ENCODE measurements around the gene EMX1.

Gene EMX1

GRCh38 chr2:72924353-72925240 lies 7.3 kb downstream of the EMX1 start:
- Mint-ChIP-seq H3K4me3 (no peak overlapping the region), H3K9me3 (no peaks in the 10 kb centered on the region), H3K36me3 (ENCODE audit: insufficient read depth) (peaks cover 6% of the 10 kb centered on the region), H3K27ac (no peak overlapping the region), H3K4me1 (ENCODE audit: low read depth in 2 of 2) (peaks cover 4 to 14% of the 10 kb centered on the region in 2 donors), H3K27me3 (peaks cover 48 to 53% of the 10 kb centered on the region in 2 donors)
- DNase-seq (no peak), ATAC-seq (replicated peaks) (peak; percentile 19)

- Mint-ChIP-seq H3K4me1 (ENCODE audit: low read depth in 2 of 2) (peaks cover 4 to 11% of the 10 kb centered on the region in 2 donors), H3K27me3 (peaks cover 39 to 47% of the 10 kb centered on the region in 2 donors), H3K9me3 (no peaks in the 10 kb centered on the region), H3K27ac (no peak overlapping the region), H3K36me3 (ENCODE audit: insufficient read depth) (peaks cover 6% of the 10 kb centered on the region), H3K4me3 (no peak overlapping the region)
- no peak for ATAC-seq (replicated peaks)
- no peak for DNase-seq
Observed at GRCh38 chr2:72925328-72925943, 8.1 kb downstream of the EMX1 start.

- Mint-ChIP-seq H3K27ac (no peak overlapping the region), H3K9me3 (no peaks in the 10 kb centered on the region), H3K4me3 (no peak overlapping the region), H3K36me3 (ENCODE audit: insufficient read depth) (peaks cover 5% of the 10 kb centered on the region), H3K27me3 (peaks cover 30 to 40% of the 10 kb centered on the region in 2 donors), H3K4me1 (ENCODE audit: low read depth in 2 of 2) (peaks cover 4 to 10% of the 10 kb centered on the region in 2 donors)
- ATAC-seq (replicated peaks) (no peak), DNase-seq (no peak)
Observed at GRCh38 chr2:72926368-72926767, 9.0 kb downstream of the EMX1 start.

DNA sequence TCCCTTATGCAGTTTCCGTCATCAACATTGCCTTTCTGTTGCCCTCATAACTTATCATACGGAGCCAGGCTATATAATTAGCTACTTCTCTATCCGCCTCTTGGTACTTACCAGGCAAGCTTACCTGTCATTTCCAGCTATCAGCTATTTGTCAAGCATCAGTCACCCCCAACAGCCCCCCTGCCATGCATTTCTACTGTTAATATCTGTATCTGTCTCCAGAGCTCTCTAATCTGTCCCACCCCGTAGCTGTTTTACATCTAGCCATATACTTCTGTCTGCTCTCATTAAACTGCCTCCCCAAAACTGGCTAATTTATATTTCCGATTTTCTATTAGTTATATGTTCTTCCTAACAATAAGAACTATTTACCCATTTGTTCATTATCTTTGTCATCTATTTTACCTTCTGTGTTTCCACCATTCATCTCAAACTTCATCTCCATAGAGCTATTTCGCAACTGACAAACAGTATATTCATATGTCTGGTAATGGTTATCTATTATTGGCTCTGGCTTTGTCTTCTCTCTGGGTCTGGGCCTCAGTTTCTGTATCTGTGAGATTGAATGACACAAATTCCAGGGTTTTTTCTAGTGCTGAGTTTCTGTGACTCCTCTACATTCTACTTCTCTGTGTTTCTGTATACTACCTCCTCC lies 9.6 kb downstream of the EMX1 start:
- no peak overlapping the region for H3K27ac Mint-ChIP-seq
- H3K4me1 Mint-ChIP-seq (ENCODE audit: low read depth in 2 of 2), result peaks cover 4 to 10% of the 10 kb centered on the region in 2 donors
- no peaks in the 10 kb centered on the region for H3K9me3 Mint-ChIP-seq
- H3K27me3 Mint-ChIP-seq, result peaks cover 24 to 34% of the 10 kb centered on the region in 2 donors
- ATAC-seq (replicated peaks) (no peak), DNase-seq (no peak)
- no peak overlapping the region for H3K4me3 Mint-ChIP-seq
- H3K36me3 Mint-ChIP-seq (ENCODE audit: insufficient read depth), result peaks cover 2% of the 10 kb centered on the region

DNA sequence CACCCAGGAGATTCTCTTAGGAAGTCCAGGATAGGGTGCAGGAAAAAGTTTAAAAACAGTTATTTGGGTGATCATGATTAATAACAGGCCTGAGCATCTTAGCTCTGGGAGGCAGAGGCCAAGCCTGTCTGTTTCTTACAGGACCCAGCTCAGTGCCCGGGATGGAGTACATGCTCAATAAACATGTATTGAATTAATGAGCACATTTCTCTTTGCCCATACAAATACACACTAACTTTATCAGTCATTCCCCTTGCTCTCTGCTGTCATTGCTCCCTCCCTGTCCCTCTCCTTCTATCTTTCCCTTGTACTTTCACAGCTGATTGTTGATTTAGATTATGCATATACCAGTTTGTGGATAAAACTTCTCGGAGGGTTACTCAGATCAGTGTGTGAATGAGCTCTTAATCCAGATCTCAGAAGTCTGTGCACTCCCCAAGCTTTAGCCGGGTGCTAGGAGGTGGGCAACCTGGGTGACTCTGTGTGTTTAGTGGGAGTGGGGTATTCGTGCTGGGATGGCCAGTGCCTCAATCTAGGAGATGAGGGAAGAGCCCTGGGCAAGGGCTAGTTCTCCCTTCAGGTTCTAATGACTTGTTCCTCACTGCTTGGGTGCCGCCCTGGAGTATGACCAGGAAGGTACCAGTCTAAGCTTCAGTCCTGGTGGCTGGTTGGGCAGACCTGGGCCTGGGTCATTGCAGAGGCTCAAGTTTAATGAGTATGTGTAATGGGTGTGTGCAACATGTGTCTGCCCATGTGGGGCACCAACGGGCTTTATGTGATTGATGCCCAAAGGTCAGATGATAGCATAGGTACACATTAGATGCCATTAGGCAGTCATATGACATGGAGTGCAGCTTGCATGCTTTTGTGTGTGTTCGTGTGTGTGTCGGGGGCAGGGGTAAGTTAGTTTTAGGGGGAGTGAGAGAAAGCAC lies 10.6 kb downstream of the EMX1 start:
- peaks cover 2% of the 10 kb centered on the region for H3K36me3 Mint-ChIP-seq (ENCODE audit: insufficient read depth)
- H3K9me3 Mint-ChIP-seq, result no peaks in the 10 kb centered on the region
- ATAC-seq (replicated peaks) (no peak), DNase-seq (no peak)
- H3K4me3 Mint-ChIP-seq, result no peak overlapping the region
- H3K27ac Mint-ChIP-seq, result no peak overlapping the region
- H3K4me1 Mint-ChIP-seq (ENCODE audit: low read depth in 2 of 2), result peaks cover 4 to 10% of the 10 kb centered on the region in 2 donors
- H3K27me3 Mint-ChIP-seq, result peaks cover 15 to 24% of the 10 kb centered on the region in 2 donors

- no peak for DNase-seq
- no peak overlapping the region for H3K4me3 Mint-ChIP-seq
- H3K27ac Mint-ChIP-seq, result no peak overlapping the region
- H3K27me3 Mint-ChIP-seq, result peaks cover 13 to 15% of the 10 kb centered on the region in 2 donors
- H3K36me3 Mint-ChIP-seq (ENCODE audit: insufficient read depth), result peaks cover 2% of the 10 kb centered on the region
- H3K9me3 Mint-ChIP-seq, result no peaks in the 10 kb centered on the region
- ATAC-seq (replicated peaks), result no peak
- peaks cover 1 to 5% of the 10 kb centered on the region in 2 donors for H3K4me1 Mint-ChIP-seq (ENCODE audit: low read depth in 2 of 2)
Observed at GRCh38 chr2:72929010-72929409, 11.7 kb downstream of the EMX1 start.

DNA sequence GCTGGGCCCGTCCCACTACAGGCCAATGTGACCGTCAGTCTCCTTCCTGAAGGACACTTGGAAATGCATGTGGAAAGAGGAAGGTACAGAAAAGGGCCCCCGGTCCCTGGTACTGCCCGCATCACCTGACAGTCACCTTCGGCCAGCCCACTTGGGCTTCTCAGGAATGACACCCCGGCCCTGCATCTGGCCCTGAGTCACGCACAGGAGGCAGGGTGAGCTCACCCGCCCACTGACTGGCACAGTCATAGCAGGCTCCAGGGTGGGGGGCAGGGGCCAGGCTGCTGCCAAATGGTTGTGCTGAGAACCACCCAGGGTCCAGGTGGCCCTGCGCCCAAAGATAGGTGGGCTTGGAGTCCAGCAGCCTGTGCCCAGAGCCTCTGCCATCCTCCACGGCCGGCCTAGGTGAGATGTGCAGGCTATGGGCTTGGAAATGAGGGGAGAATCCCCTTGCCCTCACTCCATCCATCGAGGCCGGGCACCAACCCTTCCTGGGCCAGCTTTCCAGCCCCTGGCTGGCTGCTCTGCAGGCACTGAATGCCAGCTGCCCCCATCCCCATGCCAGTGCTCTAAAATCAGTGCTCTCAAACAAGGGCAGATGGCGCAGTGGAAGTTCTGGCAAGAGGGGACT lies 14.1 kb downstream of the EMX1 start:
- Mint-ChIP-seq H3K27me3 (peaks cover 13 to 35% of the 10 kb centered on the region in 2 donors), H3K9me3 (no peaks in the 10 kb centered on the region), H3K27ac (no peak overlapping the region), H3K4me1 (ENCODE audit: low read depth in 2 of 2) (peaks cover 1 to 5% of the 10 kb centered on the region in 2 donors), H3K4me3 (no peak overlapping the region), H3K36me3 (ENCODE audit: insufficient read depth) (no peaks in the 10 kb centered on the region)
- no peak for DNase-seq
- ATAC-seq (replicated peaks), result no peak

- Mint-ChIP-seq H3K4me3 (no peak overlapping the region), H3K36me3 (ENCODE audit: insufficient read depth) (no peaks in the 10 kb centered on the region), H3K4me1 (ENCODE audit: low read depth in 2 of 2) (peaks cover 1 to 5% of the 10 kb centered on the region in 2 donors), H3K9me3 (no peaks in the 10 kb centered on the region), H3K27ac (no peak overlapping the region), H3K27me3 (peaks cover 13 to 35% of the 10 kb centered on the region in 2 donors)
- ATAC-seq (replicated peaks), result no peak
- no peak for DNase-seq
Observed at GRCh38 chr2:72932045-72932740, 14.9 kb downstream of the EMX1 start.

DNA sequence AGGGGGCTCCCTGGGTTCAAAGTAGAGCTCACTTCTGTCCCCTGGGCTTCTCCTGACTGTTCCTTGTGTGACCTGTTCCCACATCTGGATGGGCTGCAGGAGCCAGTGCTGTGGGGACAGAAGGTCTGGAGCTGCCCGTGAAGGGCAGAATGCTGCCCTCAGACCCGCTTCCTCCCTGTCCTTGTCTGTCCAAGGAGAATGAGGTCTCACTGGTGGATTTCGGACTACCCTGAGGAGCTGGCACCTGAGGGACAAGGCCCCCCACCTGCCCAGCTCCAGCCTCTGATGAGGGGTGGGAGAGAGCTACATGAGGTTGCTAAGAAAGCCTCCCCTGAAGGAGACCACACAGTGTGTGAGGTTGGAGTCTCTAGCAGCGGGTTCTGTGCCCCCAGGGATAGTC lies 15.5 kb downstream of the EMX1 start:
- H3K9me3 Mint-ChIP-seq, result no peaks in the 10 kb centered on the region
- no peak for ATAC-seq (replicated peaks)
- no peak overlapping the region for H3K27ac Mint-ChIP-seq
- DNase-seq, result no peak
- peaks cover 1 to 5% of the 10 kb centered on the region in 2 donors for H3K4me1 Mint-ChIP-seq (ENCODE audit: low read depth in 2 of 2)
- H3K27me3 Mint-ChIP-seq, result peaks cover 14 to 40% of the 10 kb centered on the region in 2 donors
- no peaks in the 10 kb centered on the region for H3K36me3 Mint-ChIP-seq (ENCODE audit: insufficient read depth)
- H3K4me3 Mint-ChIP-seq, result no peak overlapping the region

DNA sequence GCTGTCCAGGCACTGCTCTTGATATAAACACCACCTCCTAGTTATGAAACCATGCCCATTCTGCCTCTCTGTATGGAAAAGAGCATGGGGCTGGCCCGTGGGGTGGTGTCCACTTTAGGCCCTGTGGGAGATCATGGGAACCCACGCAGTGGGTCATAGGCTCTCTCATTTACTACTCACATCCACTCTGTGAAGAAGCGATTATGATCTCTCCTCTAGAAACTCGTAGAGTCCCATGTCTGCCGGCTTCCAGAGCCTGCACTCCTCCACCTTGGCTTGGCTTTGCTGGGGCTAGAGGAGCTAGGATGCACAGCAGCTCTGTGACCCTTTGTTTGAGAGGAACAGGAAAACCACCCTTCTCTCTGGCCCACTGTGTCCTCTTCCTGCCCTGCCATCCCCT lies 15.9 kb downstream of the EMX1 start:
- Mint-ChIP-seq H3K4me1 (ENCODE audit: low read depth in 2 of 2) (peaks cover 1 to 5% of the 10 kb centered on the region in 2 donors), H3K4me3 (no peak overlapping the region), H3K27me3 (peaks cover 17 to 44% of the 10 kb centered on the region in 2 donors), H3K9me3 (no peaks in the 10 kb centered on the region), H3K36me3 (ENCODE audit: insufficient read depth) (no peaks in the 10 kb centered on the region), H3K27ac (no peak overlapping the region)
- DNase-seq (no peak), ATAC-seq (replicated peaks) (no peak)

GRCh38 chr2:72933646-72934151 lies 16.4 kb downstream of the EMX1 start:
- peaks cover 18 to 45% of the 10 kb centered on the region in 2 donors for H3K27me3 Mint-ChIP-seq
- H3K27ac Mint-ChIP-seq, result no peak overlapping the region
- H3K4me3 Mint-ChIP-seq, result no peak overlapping the region
- H3K9me3 Mint-ChIP-seq, result no peaks in the 10 kb centered on the region
- ATAC-seq (replicated peaks), result no peak
- peaks cover 1 to 5% of the 10 kb centered on the region in 2 donors for H3K4me1 Mint-ChIP-seq (ENCODE audit: low read depth in 2 of 2)
- H3K36me3 Mint-ChIP-seq (ENCODE audit: insufficient read depth), result no peaks in the 10 kb centered on the region
- no peak for DNase-seq

Measured in effector memory CD8-positive, alpha-beta T cell (primary cell).